Measurements from ENCODE around the gene ITIH6.
"Not testable (repeated sequence)": the region's sequence is repeated elsewhere in the genome, so short reads cannot be mapped to it uniquely, and the experiment has no call there.

ITIH6 gene

GRCh38 chrX:54798137-54798536 is at the start of gene ITIH6:
Gene ITIH6 (minus strand): TSS chrX:54798255. CDS start chrX:54798210, 45 bp downstream.
- Histone ChIP-seq H3K4me3 (ENCODE audit: low read length) (no peak within 1 kb of the TSS), H3K27me3 (ENCODE audit: control insufficient read depth, insufficient read depth, low read length) (no peaks in the 10 kb centered on the region)

DNA sequence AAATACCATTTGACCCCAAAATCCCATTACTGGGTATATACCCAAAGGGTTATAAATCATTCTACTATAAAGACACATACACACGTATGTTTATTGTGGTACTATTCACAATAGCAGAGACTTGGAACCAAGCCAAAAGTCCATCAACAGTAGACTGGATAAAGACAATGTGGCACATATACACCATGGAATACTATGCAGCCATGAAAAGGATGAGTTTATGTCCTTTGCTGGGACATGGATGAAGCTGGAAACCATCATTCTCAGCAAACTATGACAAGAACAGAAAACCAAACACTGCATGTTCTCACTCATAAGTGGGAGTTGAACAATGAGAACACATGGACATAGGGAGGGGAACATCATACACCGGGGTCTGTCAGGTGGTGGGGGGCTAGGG is 49.6 kb upstream of the ITIH6 start:
- not testable (repeated sequence) for H3K9ac ChIP-seq (ENCODE audit: low read length); H3K27ac ChIP-seq (ENCODE audit: low read depth, low read length); H3K4me1 ChIP-seq (ENCODE audit: control insufficient read depth, insufficient read depth, low read length); H3K27me3 ChIP-seq (ENCODE audit: control insufficient read depth, insufficient read depth, low read length); H3K4me3 ChIP-seq (ENCODE audit: low read length); H3K36me3 ChIP-seq (ENCODE audit: control insufficient read depth, insufficient read depth, low read length)

More at GRCh38 chrX:54798137-54798536, at the start of gene ITIH6:
- Histone ChIP-seq H3K27ac (ENCODE audit: low read depth, low read length) (no peak within 1 kb of the TSS), H3K36me3 (ENCODE audit: control insufficient read depth, insufficient read depth, low read length) (no peaks in the 10 kb centered on the region), H3K9ac (ENCODE audit: low read length) (no peak within 1 kb of the TSS), H3K4me1 (ENCODE audit: control insufficient read depth, insufficient read depth, low read length) (no peaks in the 10 kb centered on the region)

- H3K27ac ChIP-seq (ENCODE audit: low read depth, low read length) = no peak overlapping the region
- H3K4me1 ChIP-seq (ENCODE audit: control insufficient read depth, insufficient read depth, low read length) = no peaks in the 10 kb centered on the region
- H3K4me3 ChIP-seq (ENCODE audit: low read length) = no peak overlapping the region
- peaks cover 2% of the 10 kb centered on the region for H3K27me3 ChIP-seq (ENCODE audit: control insufficient read depth, insufficient read depth, low read length)
- no peaks in the 10 kb centered on the region for H3K36me3 ChIP-seq (ENCODE audit: control insufficient read depth, insufficient read depth, low read length)
- no peak overlapping the region for H3K9ac ChIP-seq (ENCODE audit: low read length)
Observed at GRCh38 chrX:54843050-54843449, 45.0 kb upstream of the ITIH6 start.

- Histone ChIP-seq H3K27me3 (ENCODE audit: control insufficient read depth, insufficient read depth, low read length) (peaks cover 2% of the 10 kb centered on the region), H3K36me3 (ENCODE audit: control insufficient read depth, insufficient read depth, low read length) (no peaks in the 10 kb centered on the region)
Observed at GRCh38 chrX:54842607-54843006, 44.6 kb upstream of the ITIH6 start.

DNA sequence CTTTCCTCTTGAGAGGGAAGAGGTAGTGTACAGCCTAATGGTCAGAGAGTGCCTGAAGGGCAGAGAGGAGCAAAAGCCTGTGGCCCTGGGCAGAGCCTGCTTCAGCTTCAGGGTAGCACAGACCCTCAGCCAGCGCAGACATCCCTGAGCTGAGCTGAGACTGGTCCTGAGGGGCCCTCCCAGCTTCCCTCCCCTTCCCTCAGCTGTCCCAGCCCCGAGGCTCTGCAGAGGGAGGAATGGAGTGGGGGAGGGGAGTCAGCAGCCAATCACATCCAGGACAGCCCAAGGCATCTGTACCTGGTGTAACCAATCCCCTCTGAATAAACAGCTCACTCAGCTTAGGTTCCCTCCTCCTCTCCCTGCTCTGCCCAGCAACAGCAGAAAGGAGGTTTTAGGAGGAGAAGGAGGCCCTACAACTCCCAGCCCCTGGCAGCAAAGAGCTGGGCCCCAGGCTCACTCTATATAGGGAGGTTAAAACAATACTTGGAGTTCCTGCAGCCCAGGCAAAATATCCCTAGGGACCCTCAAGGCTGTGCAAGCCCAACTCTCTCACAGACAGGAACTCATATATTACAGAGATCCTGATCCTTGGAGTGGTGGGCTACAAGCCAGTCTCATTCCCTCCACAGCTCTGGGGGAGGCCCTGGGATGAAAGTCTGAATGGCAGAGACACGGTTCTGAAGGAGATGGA is 43.3 kb upstream of the ITIH6 start:
- H3K27ac ChIP-seq (ENCODE audit: low read depth, low read length); H3K4me1 ChIP-seq (ENCODE audit: control insufficient read depth, insufficient read depth, low read length); H3K27me3 ChIP-seq (ENCODE audit: control insufficient read depth, insufficient read depth, low read length); H3K36me3 ChIP-seq (ENCODE audit: control insufficient read depth, insufficient read depth, low read length); H3K9ac ChIP-seq (ENCODE audit: low read length); H3K4me3 ChIP-seq (ENCODE audit: low read length): not testable (repeated sequence)

More at GRCh38 chrX:54842607-54843006, 44.6 kb upstream of the ITIH6 start:
- Histone ChIP-seq H3K27ac (ENCODE audit: low read depth, low read length) (no peak overlapping the region), H3K4me1 (ENCODE audit: control insufficient read depth, insufficient read depth, low read length) (no peaks in the 10 kb centered on the region), H3K4me3 (ENCODE audit: low read length) (no peak overlapping the region), H3K9ac (ENCODE audit: low read length) (no peak overlapping the region)

DNA sequence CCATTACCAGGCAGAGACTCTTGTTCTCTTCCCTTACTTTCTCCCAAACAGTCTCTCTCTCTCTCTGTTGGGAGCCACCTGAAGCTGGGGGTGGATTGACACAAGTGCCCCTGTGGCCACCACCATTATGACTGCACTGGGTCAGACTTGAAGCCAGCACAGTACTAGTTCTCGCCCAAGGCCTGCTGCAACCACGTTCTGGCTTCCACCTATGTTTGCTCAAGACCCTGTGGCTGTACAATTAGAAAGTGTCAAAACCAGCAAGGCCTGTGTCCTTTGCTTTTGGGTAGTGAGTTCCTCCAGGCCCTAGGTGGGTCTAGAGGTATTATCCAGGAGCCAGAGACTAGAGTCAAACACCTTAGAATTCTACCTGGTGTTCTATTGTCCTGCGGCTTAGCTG is 40.5 kb upstream of the ITIH6 start:
- no peak overlapping the region for H3K4me3 ChIP-seq (ENCODE audit: low read length)
- no peak overlapping the region for H3K27ac ChIP-seq (ENCODE audit: low read depth, low read length)
- H3K36me3 ChIP-seq (ENCODE audit: control insufficient read depth, insufficient read depth, low read length) = no peaks in the 10 kb centered on the region
- no peak overlapping the region for H3K9ac ChIP-seq (ENCODE audit: low read length)
- H3K27me3 ChIP-seq (ENCODE audit: control insufficient read depth, insufficient read depth, low read length) = peaks cover 2% of the 10 kb centered on the region
- H3K4me1 ChIP-seq (ENCODE audit: control insufficient read depth, insufficient read depth, low read length) = no peaks in the 10 kb centered on the region

- no peaks in the 10 kb centered on the region for H3K27me3 ChIP-seq (ENCODE audit: control insufficient read depth, insufficient read depth, low read length)
Observed at GRCh38 chrX:54826598-54826997, 28.5 kb upstream of the ITIH6 start.

DNA sequence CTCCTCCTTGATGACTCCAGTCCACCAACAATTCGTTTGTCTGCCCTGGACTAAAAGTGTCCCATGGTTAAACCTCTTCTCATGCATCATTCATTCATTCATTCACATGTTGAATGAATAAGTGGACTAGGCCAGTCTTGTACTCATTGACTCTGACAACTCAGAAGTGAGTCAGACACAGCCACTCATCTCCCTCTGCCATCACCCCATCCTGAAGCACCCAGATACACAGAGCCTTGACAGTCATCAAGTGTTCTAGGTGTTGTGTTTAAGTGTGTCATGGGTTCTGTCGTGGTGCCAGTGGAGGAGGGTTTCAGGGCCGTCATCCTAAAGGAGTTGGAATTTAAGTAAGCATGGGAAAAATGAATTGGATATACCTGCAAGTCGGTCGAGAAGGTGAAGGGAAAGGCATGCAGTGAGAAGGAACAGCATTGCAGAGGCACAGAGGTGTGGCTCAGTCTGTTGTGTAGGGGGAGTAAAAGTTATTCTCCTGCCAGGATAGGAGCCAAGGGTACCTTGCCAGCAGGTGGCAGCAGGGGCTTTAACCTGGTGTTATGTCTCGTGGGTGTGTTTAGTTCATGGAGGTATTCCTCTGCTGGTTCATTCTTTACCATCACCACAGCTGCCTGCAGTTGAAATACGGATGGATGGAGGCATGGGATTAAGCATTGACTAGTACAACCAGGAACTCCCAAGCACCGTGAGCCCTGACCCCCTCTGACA is 27.8 kb upstream of the ITIH6 start:
- Histone ChIP-seq H3K27me3 (ENCODE audit: control insufficient read depth, insufficient read depth, low read length) (no peaks in the 10 kb centered on the region), H3K4me3 (ENCODE audit: low read length) (no peak overlapping the region), H3K36me3 (ENCODE audit: control insufficient read depth, insufficient read depth, low read length) (no peaks in the 10 kb centered on the region), H3K9ac (ENCODE audit: low read length) (no peak overlapping the region), H3K27ac (ENCODE audit: low read depth, low read length) (no peak overlapping the region), H3K4me1 (ENCODE audit: control insufficient read depth, insufficient read depth, low read length) (no peaks in the 10 kb centered on the region)

More at GRCh38 chrX:54826598-54826997, 28.5 kb upstream of the ITIH6 start:
- no peaks in the 10 kb centered on the region for H3K36me3 ChIP-seq (ENCODE audit: control insufficient read depth, insufficient read depth, low read length)
- no peak overlapping the region for H3K9ac ChIP-seq (ENCODE audit: low read length)
- no peaks in the 10 kb centered on the region for H3K4me1 ChIP-seq (ENCODE audit: control insufficient read depth, insufficient read depth, low read length)
- H3K4me3 ChIP-seq (ENCODE audit: low read length) = no peak overlapping the region
- no peak overlapping the region for H3K27ac ChIP-seq (ENCODE audit: low read depth, low read length)

DNA sequence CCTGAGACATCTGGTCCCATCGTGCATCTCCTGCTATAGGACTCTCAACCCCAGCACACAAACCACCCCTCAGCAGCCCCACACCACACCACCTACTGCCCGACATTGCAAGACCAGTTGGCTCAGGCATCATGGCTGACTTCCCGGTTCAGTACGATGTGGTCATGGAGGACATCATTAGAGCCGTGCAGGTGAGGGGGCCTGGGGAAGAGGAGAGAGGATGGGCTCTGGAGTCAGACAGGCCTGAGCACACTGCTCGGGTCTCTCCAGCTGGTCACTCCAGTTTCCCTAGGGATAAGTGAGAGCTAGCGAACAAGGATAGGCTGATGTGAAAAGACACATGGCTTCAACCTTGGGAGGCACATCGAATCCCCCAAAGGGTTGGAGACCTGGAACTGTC is 26.7 kb upstream of the ITIH6 start:
- Histone ChIP-seq H3K9ac (ENCODE audit: low read length) (no peak overlapping the region), H3K27ac (ENCODE audit: low read depth, low read length) (no peak overlapping the region), H3K4me1 (ENCODE audit: control insufficient read depth, insufficient read depth, low read length) (no peaks in the 10 kb centered on the region), H3K36me3 (ENCODE audit: control insufficient read depth, insufficient read depth, low read length) (no peaks in the 10 kb centered on the region), H3K4me3 (ENCODE audit: low read length) (no peak overlapping the region), H3K27me3 (ENCODE audit: control insufficient read depth, insufficient read depth, low read length) (no peaks in the 10 kb centered on the region)

DNA sequence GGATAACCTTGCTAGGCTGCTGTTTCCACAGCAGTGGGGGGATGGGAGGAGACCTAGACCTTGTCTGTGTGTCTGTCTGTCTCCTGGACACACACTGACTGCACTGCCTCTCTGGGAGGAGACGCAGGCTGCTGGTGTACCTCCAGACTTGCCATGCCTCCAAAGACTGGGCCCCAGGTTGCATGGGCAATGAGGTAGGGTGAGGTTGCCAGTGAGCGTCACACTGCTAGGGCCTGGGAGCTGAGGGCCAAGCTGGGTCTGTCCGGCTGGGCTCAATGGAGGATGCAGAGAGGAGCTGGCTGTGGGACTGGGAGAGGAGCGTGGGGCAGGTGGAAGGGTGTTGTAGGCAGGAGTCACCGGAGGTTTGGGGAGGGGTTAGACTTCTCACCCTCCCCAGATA is 26.1 kb upstream of the ITIH6 start:
- H3K9ac ChIP-seq (ENCODE audit: low read length) = no peak overlapping the region
- no peak overlapping the region for H3K27ac ChIP-seq (ENCODE audit: low read depth, low read length)
- H3K4me3 ChIP-seq (ENCODE audit: low read length) = no peak overlapping the region
- H3K27me3 ChIP-seq (ENCODE audit: control insufficient read depth, insufficient read depth, low read length) = no peaks in the 10 kb centered on the region
- no peaks in the 10 kb centered on the region for H3K4me1 ChIP-seq (ENCODE audit: control insufficient read depth, insufficient read depth, low read length)
- no peaks in the 10 kb centered on the region for H3K36me3 ChIP-seq (ENCODE audit: control insufficient read depth, insufficient read depth, low read length)

GRCh38 chrX:54821310-54821709 is 23.3 kb upstream of the ITIH6 start:
- H3K27ac ChIP-seq (ENCODE audit: low read depth, low read length) = no peak overlapping the region
- H3K36me3 ChIP-seq (ENCODE audit: control insufficient read depth, insufficient read depth, low read length) = no peaks in the 10 kb centered on the region
- no peak overlapping the region for H3K9ac ChIP-seq (ENCODE audit: low read length)
- H3K4me3 ChIP-seq (ENCODE audit: low read length) = no peak overlapping the region
- no peaks in the 10 kb centered on the region for H3K4me1 ChIP-seq (ENCODE audit: control insufficient read depth, insufficient read depth, low read length)
- no peaks in the 10 kb centered on the region for H3K27me3 ChIP-seq (ENCODE audit: control insufficient read depth, insufficient read depth, low read length)

- Histone ChIP-seq H3K36me3 (ENCODE audit: control insufficient read depth, insufficient read depth, low read length) (no peaks in the 10 kb centered on the region), H3K9ac (ENCODE audit: low read length) (no peak overlapping the region), H3K4me1 (ENCODE audit: control insufficient read depth, insufficient read depth, low read length) (no peaks in the 10 kb centered on the region), H3K4me3 (ENCODE audit: low read length) (no peak overlapping the region), H3K27ac (ENCODE audit: low read depth, low read length) (no peak overlapping the region), H3K27me3 (ENCODE audit: control insufficient read depth, insufficient read depth, low read length) (no peaks in the 10 kb centered on the region)
Observed at GRCh38 chrX:54820737-54821136, 22.7 kb upstream of the ITIH6 start.

GRCh38 chrX:54819201-54819600 is 21.1 kb upstream of the ITIH6 start:
- no peak overlapping the region for H3K4me3 ChIP-seq (ENCODE audit: low read length)
- H3K36me3 ChIP-seq (ENCODE audit: control insufficient read depth, insufficient read depth, low read length) = peaks cover 6% of the 10 kb centered on the region
- no peak overlapping the region for H3K9ac ChIP-seq (ENCODE audit: low read length)
- no peaks in the 10 kb centered on the region for H3K4me1 ChIP-seq (ENCODE audit: control insufficient read depth, insufficient read depth, low read length)
- no peaks in the 10 kb centered on the region for H3K27me3 ChIP-seq (ENCODE audit: control insufficient read depth, insufficient read depth, low read length)
- no peak overlapping the region for H3K27ac ChIP-seq (ENCODE audit: low read depth, low read length)

Measured in rectal smooth muscle tissue (tissue), 1 donor.